Body of pancreas (tissue), 4 donors: ENCODE data around the gene AUH.

ENCODE experiments used
- POLR2A ChIP-seq, 3 donors: fragments of 450-650 bp; IDR thresholded peaks; one replicate each; pipeline ENCODE4 v1.6.1; 2016; ENCODE audit warnings: antibody characterized with exemption in 3 of 3, mild to moderate bottlenecking in 2 of 3
- TF ChIP-seq, protein P1 (sequence below), 7 experiments: fragments of 450-650 bp in 4 of 7; fragments of 200-600 bp in 3 of 7; sonication (generic) in 3 of 7; IDR thresholded peaks; one replicate each; pipeline ENCODE4 v1.5.1; 2016 to 2019; ENCODE audit warnings: antibody characterized with exemption in 7 of 7

DNA sequence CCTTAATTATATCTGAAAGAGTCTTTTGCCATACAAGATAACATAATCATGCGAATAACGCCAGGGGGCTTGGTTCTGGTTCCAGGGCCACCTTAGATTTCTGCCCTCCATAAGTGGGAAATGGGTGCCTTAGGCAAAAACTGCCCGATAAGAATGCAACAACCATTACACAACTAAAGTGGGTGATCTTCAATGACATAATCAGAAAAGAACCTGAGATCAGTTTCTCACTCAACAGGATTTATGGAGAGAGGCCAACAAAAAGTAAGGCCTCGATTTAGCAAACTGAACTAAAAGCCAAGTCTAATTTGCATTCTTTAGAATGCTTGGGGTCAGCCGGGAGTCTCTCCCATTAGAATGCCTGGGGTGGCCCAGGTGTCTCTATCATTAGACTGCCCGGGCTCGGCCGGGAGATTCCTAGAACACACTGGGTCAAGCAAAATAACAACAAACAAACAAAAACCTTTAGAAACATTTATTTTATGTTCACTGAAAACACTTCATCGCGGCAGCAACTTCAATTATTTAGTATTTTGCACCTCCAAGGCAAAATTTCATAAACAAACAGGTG, 194.8 kb downstream of the AUH start:
- TF ChIP-seq, protein P1, sequence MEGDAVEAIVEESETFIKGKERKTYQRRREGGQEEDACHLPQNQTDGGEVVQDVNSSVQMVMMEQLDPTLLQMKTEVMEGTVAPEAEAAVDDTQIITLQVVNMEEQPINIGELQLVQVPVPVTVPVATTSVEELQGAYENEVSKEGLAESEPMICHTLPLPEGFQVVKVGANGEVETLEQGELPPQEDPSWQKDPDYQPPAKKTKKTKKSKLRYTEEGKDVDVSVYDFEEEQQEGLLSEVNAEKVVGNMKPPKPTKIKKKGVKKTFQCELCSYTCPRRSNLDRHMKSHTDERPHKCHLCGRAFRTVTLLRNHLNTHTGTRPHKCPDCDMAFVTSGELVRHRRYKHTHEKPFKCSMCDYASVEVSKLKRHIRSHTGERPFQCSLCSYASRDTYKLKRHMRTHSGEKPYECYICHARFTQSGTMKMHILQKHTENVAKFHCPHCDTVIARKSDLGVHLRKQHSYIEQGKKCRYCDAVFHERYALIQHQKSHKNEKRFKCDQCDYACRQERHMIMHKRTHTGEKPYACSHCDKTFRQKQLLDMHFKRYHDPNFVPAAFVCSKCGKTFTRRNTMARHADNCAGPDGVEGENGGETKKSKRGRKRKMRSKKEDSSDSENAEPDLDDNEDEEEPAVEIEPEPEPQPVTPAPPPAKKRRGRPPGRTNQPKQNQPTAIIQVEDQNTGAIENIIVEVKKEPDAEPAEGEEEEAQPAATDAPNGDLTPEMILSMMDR (IDR thresholded peaks at IDR 0.05): no peak
- TF ChIP-seq POLR2A (IDR thresholded peaks at IDR 0.05): no peak
